ENCODE results near the gene CDC20.

The CDC20 gene

DNA sequence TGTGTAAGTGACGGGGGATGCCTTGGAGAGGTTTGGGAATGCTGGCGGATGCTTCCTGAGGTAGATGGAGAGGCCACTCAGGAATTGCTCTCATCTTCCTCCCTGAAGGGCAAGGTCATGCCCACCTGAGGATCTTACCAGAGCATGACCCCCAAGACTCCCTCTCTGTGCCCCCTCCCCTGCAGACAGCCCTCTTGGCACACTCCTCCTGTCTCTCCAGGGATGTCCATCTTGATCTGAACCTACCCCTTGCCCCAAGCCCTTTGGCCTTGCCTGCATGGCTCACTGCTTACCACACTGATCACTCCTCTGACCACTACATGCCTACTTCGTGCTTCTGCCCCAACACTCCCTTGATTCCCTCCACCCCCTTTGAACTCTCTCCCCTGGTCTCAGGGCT is 39.0 kb upstream of the CDC20 start:
- H3K36me3 ChIP-seq (ENCODE audit: control insufficient read depth, low read length): no peaks in the 10 kb centered on the region
- no peaks in the 10 kb centered on the region for H3K4me1 ChIP-seq (ENCODE audit: control insufficient read depth, low read length)
- no peak for TF ChIP-seq EZH2phosphoT487 (IDR thresholded peaks at IDR 0.05; ENCODE audit: borderline replicate concordance, low read length)
- TF ChIP-seq, protein P1, sequence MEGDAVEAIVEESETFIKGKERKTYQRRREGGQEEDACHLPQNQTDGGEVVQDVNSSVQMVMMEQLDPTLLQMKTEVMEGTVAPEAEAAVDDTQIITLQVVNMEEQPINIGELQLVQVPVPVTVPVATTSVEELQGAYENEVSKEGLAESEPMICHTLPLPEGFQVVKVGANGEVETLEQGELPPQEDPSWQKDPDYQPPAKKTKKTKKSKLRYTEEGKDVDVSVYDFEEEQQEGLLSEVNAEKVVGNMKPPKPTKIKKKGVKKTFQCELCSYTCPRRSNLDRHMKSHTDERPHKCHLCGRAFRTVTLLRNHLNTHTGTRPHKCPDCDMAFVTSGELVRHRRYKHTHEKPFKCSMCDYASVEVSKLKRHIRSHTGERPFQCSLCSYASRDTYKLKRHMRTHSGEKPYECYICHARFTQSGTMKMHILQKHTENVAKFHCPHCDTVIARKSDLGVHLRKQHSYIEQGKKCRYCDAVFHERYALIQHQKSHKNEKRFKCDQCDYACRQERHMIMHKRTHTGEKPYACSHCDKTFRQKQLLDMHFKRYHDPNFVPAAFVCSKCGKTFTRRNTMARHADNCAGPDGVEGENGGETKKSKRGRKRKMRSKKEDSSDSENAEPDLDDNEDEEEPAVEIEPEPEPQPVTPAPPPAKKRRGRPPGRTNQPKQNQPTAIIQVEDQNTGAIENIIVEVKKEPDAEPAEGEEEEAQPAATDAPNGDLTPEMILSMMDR (IDR thresholded peaks at IDR 0.05; ENCODE audit: low read depth, low read length, poor library complexity, severe bottlenecking): no peak
- no peak overlapping the region for H3K4me3 ChIP-seq (ENCODE audit: low read length)
- H3F3A ChIP-seq (ENCODE audit: control insufficient read depth, insufficient read depth): no peaks in the 10 kb centered on the region
- H4K20me1 ChIP-seq (ENCODE audit: control insufficient read depth, insufficient read depth, low read depth, low read length): no peaks in the 10 kb centered on the region
- no peaks in the 10 kb centered on the region for H3K27me3 ChIP-seq (ENCODE audit: control insufficient read depth, low read length)
- H3K79me2 ChIP-seq (ENCODE audit: control insufficient read depth, low read length): no peaks in the 10 kb centered on the region
- H3K27ac ChIP-seq (ENCODE audit: low read depth, low read length): no peak overlapping the region
- peaks cover 3% of the 10 kb centered on the region; the same call in 1 of the 2 replicates for H3K9me3 ChIP-seq (ENCODE audit: control insufficient read depth, insufficient read depth, low read length)
- H3K4me2 ChIP-seq (ENCODE audit: low read length): no peak overlapping the region
- H3K9me2 ChIP-seq (replicated peaks; ENCODE audit: control insufficient read depth, low read length): no peaks in the 10 kb centered on the region

DNA sequence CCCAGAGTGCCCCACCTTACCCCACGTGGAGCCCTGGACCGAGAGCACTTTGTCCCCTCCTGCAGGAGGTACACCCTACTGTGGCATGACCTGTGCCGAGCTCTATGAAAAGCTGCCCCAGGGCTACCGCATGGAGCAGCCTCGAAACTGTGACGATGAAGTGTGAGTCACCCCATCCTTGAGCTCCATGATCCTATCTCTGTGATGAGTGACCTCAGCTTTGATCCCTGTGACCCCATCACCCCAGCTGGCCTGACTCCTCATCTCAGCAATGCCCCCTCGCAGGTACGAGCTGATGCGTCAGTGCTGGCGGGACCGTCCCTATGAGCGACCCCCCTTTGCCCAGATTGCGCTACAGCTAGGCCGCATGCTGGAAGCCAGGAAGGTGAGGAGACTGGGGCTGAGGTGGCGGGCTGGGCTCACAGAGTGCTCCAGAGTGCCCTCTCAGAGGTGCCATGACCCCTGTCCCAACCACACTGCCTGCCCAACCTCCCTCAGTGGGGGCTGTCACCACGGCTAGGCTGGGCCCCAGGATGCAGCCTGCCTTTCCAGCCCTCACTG is 37.4 kb upstream of the CDC20 start:
- H3K4me2 ChIP-seq (ENCODE audit: low read length): no peak overlapping the region
- H3K27ac ChIP-seq (ENCODE audit: low read depth, low read length): no peak overlapping the region
- no peaks in the 10 kb centered on the region for H3K9me2 ChIP-seq (replicated peaks; ENCODE audit: control insufficient read depth, low read length)
- H3K36me3 ChIP-seq (ENCODE audit: control insufficient read depth, low read length): no peaks in the 10 kb centered on the region
- no peaks in the 10 kb centered on the region for H3K4me1 ChIP-seq (ENCODE audit: control insufficient read depth, low read length)
- H3K27me3 ChIP-seq (ENCODE audit: control insufficient read depth, low read length): no peaks in the 10 kb centered on the region
- H3K4me3 ChIP-seq (ENCODE audit: low read length): no peak overlapping the region
- peaks cover 9% of the 10 kb centered on the region for H3K9me3 ChIP-seq (ENCODE audit: control insufficient read depth, insufficient read depth, low read length)
- TF ChIP-seq EZH2phosphoT487 (IDR thresholded peaks at IDR 0.05; ENCODE audit: borderline replicate concordance, low read length): no peak
- TF ChIP-seq, protein P1 (IDR thresholded peaks at IDR 0.05; ENCODE audit: low read depth, low read length, poor library complexity, severe bottlenecking): no peak
- H4K20me1 ChIP-seq (ENCODE audit: control insufficient read depth, insufficient read depth, low read depth, low read length): no peaks in the 10 kb centered on the region
- no peaks in the 10 kb centered on the region for H3F3A ChIP-seq (ENCODE audit: control insufficient read depth, insufficient read depth)
- H3K79me2 ChIP-seq (ENCODE audit: control insufficient read depth, low read length): no peaks in the 10 kb centered on the region

DNA sequence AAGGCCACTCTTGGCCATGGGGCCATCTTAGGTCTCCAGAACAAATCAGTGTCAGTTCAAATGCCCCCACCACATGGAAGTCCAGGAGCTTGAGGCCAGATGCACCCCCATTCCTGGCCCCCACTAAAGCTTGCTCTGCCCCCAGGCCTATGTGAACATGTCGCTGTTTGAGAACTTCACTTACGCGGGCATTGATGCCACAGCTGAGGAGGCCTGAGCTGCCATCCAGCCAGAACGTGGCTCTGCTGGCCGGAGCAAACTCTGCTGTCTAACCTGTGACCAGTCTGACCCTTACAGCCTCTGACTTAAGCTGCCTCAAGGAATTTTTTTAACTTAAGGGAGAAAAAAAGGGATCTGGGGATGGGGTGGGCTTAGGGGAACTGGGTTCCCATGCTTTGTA is 36.3 kb upstream of the CDC20 start:
- Histone ChIP-seq H3K9me2 (replicated peaks; ENCODE audit: control insufficient read depth, low read length) (no peaks in the 10 kb centered on the region), H3K4me3 (ENCODE audit: low read length) (no peak overlapping the region), H3K4me2 (ENCODE audit: low read length) (no peak overlapping the region), H3K27me3 (ENCODE audit: control insufficient read depth, low read length) (no peaks in the 10 kb centered on the region), H3K79me2 (ENCODE audit: control insufficient read depth, low read length) (no peaks in the 10 kb centered on the region), H3K27ac (ENCODE audit: low read depth, low read length) (no peak overlapping the region), H4K20me1 (ENCODE audit: control insufficient read depth, insufficient read depth, low read depth, low read length) (no peaks in the 10 kb centered on the region), H3K9me3 (ENCODE audit: control insufficient read depth, insufficient read depth, low read length) (peaks cover 10% of the 10 kb centered on the region), H3K36me3 (ENCODE audit: control insufficient read depth, low read length) (no peaks in the 10 kb centered on the region), H3K4me1 (ENCODE audit: control insufficient read depth, low read length) (no peaks in the 10 kb centered on the region), H3F3A (ENCODE audit: control insufficient read depth, insufficient read depth) (no peaks in the 10 kb centered on the region)
- no peak for TF ChIP-seq EZH2phosphoT487 (IDR thresholded peaks at IDR 0.05; ENCODE audit: borderline replicate concordance, low read length)
- TF ChIP-seq, protein P1 (IDR thresholded peaks at IDR 0.05; ENCODE audit: low read depth, low read length, poor library complexity, severe bottlenecking): no peak
